K562 (cell line): ENCODE data around the gene RRP7A. TPM values are rescaled to one million over a fixed set of nuclear protein-coding genes. Genes with fewer than 3 reads are reported as not detected.
A peak's percentile ranks its signal among the peaks of the same experiment; 100 is the strongest.

ENCODE experiments used
- AFF4 ChIP-seq: sonication (generic); formaldehyde crosslinking; IDR thresholded peaks from 2 replicates; pipeline ENCODE4 v1.8.0; 2023; ENCODE audit warnings: mild to moderate bottlenecking, missing genetic modification reagents
- DIDO1 ChIP-seq: fragments of 450-650 bp; IDR thresholded peaks from 2 replicates; pipeline ENCODE4 v1.6.1; 2016; ENCODE audit warnings: low read depth, missing biosample characterization, missing genetic modification characterization
- E2F6 ChIP-seq, 2 experiments: IDR thresholded peaks; 2 replicates each; pipeline ENCODE4 v1.6.1; 2011; ENCODE audit warnings: borderline replicate concordance in 1 of 2, control low read depth in 1 of 2, low read depth in 1 of 2, low read length in 1 of 2, mild to moderate bottlenecking in 1 of 2, mixed read lengths in 1 of 2, moderate library complexity in 1 of 2; ENCODE audit not compliant: insufficient read depth in 1 of 2, insufficient read length in 1 of 2, poor library complexity in 1 of 2, severe bottlenecking in 1 of 2; ENCODE audit errors: extremely low read depth in 1 of 2
- ILF3 ChIP-seq: fragments of 450-650 bp; IDR thresholded peaks from 2 replicates; pipeline ENCODE4 v1.6.1; 2018; ENCODE audit warnings: antibody characterized with exemption, mild to moderate bottlenecking, moderate library complexity, borderline replicate concordance
- MBD2 ChIP-seq: sonication (generic); IDR thresholded peaks from 2 replicates; pipeline ENCODE4 v1.6.1; 2016; ENCODE audit warnings: low read depth, borderline replicate concordance
- MYC ChIP-seq, 2 experiments: fragments of 250-450 bp in 1 of 2; sonication (Bioruptor Pico) in 1 of 2; IDR thresholded peaks; 2 replicates each; pipeline versions ENCODE4 v1.5.1 to v1.6.1; 2012 to 2021; ENCODE audit warnings: low read depth in 2 of 2, borderline replicate concordance in 1 of 2, improper control_type of control experiment in 1 of 2, low read length in 1 of 2, mild to moderate bottlenecking in 1 of 2, moderate library complexity in 1 of 2
- RBFOX2 ChIP-seq: fragments of 200-400 bp; formaldehyde crosslinking; IDR thresholded peaks from 2 replicates; pipeline ENCODE4 v1.6.1; 2017; ENCODE audit warnings: low read depth, mild to moderate bottlenecking, low read length, moderate library complexity
- TCF15 ChIP-seq: fragments of 250-450 bp; sonication (Bioruptor Pico); IDR thresholded peaks from 2 replicates; pipeline ENCODE4 v1.8.0; 2022; ENCODE audit warnings: moderate library complexity, mild to moderate bottlenecking, inconsistent platforms
- TFE3 ChIP-seq: fragments of 450-650 bp; formaldehyde crosslinking; IDR thresholded peaks from 2 replicates; pipeline ENCODE4 v1.4.0; 2020; ENCODE audit warnings: mild to moderate bottlenecking, mixed read lengths
- XRCC3 ChIP-seq: fragments of 450-650 bp; IDR thresholded peaks from 2 replicates; pipeline ENCODE4 v1.6.1; 2017; ENCODE audit warnings: mild to moderate bottlenecking, moderate library complexity
- ZBTB2 ChIP-seq: fragments of 450-650 bp; IDR thresholded peaks from 2 replicates; pipeline ENCODE4 v1.6.1; 2016; ENCODE audit warnings: antibody characterized with exemption
- ZHX1 ChIP-seq: fragments of 150-350 bp; conservative IDR thresholded peaks from 2 replicates; pipeline ENCODE4 v1.6.1; 2014; ENCODE audit warnings: low read length
- ZSCAN32 ChIP-seq: fragments of 450-650 bp; formaldehyde crosslinking; IDR thresholded peaks from 2 replicates; pipeline ENCODE4 v1.4.0; 2020; ENCODE audit warnings: mild to moderate bottlenecking, moderate library complexity
- polyA plus RNA-seq, 8 experiments: library from polyadenylated mRNA; depleted of rRNA in 4 of 8; stranded (reverse) in 5 of 8; unstranded in 3 of 8; fragments of >200 nt; fragmentation: Nextera tagmentation in 2 of 8; fragmentation: Illumina TruSeq in 1 of 8; extraction: Ambion mirVana in 2 of 8; extraction: Trizol in 1 of 8; gene quantifications; 2 replicates each; pipeline versions ENCODE4 v1.2.1 to v1.2.3, GENCODE V29; 2011 to 2014; ENCODE audit warnings: inconsistent platforms in 1 of 8, missing spikeins in 1 of 8
- total RNA-seq, 7 experiments: library from RNA; depleted of rRNA in 6 of 7; stranded (reverse); fragments of >200 nt in 6 of 7; fragmentation: Illumina TruSeq in 2 of 7; extraction: Trizol in 2 of 7; gene quantifications; 2 replicates each; pipeline versions ENCODE4 v1.2.1 to v1.2.3, GENCODE V29; 2011 to 2021; ENCODE audit warnings: low replicate concordance in 1 of 7

RRP7A gene
- total and polyA plus RNA-seq, 9 of the 15 experiments (the other 6 are each of a cell fraction or from before 2014, with no cell fraction given): 3.4 to 74.1 (median 40.3) TPM

GRCh38 chr22:42500161-42500835 lies 19.3 kb downstream of the RRP7A start (continued):
- TF ChIP-seq AFF4 (CRISPR knock-in tag): no peak
- no peak for TF ChIP-seq ZHX1
- peak; percentile 81 for TF ChIP-seq RBFOX2
- TF ChIP-seq E2F6 (IDR thresholded peaks at IDR 0.05; ENCODE audit: borderline replicate concordance in 1 of 2, extremely low read depth in 1 of 2, insufficient read depth in 1 of 2, insufficient read length in 1 of 2, low read depth in 1 of 2, low read length in 1 of 2, poor library complexity in 1 of 2, severe bottlenecking in 1 of 2): peak; percentile 68
- no peak for TF ChIP-seq TFE3 (CRISPR knock-in tag)
- TF ChIP-seq ILF3: no peak
- TF ChIP-seq TCF15 (CRISPR knock-in tag): no peak
- no peak for TF ChIP-seq MYC (IDR thresholded peaks at IDR 0.05; ENCODE audit: low read depth, low read length)
- no peak for TF ChIP-seq MYC (CRISPR knock-in tag; IDR thresholded peaks at IDR 0.05; ENCODE audit: borderline replicate concordance, low read depth)
- TF ChIP-seq ZBTB2: 0 out of 2 replicates have a peak, but pooled peaks have one; percentile 20
- no peak for TF ChIP-seq ZSCAN32 (CRISPR knock-in tag)
- TF ChIP-seq DIDO1: no peak
- TF ChIP-seq MBD2: peak; percentile 89
- TF ChIP-seq XRCC3: no peak
